GM18870 (cell line): ENCODE data around the gene MBD3.
"Not testable (repeated sequence)": the region's sequence is repeated elsewhere in the genome, so short reads cannot be mapped to it uniquely, and the experiment has no call there.

Experiments
- ATAC-seq: cut with Tn5 transposase; IDR thresholded peaks from one replicate; pipeline ENCODE4 v1.9.1; 2021; ENCODE audit warnings: moderate library complexity; ENCODE audit not compliant: unreplicated experiment

Gene MBD3

DNA sequence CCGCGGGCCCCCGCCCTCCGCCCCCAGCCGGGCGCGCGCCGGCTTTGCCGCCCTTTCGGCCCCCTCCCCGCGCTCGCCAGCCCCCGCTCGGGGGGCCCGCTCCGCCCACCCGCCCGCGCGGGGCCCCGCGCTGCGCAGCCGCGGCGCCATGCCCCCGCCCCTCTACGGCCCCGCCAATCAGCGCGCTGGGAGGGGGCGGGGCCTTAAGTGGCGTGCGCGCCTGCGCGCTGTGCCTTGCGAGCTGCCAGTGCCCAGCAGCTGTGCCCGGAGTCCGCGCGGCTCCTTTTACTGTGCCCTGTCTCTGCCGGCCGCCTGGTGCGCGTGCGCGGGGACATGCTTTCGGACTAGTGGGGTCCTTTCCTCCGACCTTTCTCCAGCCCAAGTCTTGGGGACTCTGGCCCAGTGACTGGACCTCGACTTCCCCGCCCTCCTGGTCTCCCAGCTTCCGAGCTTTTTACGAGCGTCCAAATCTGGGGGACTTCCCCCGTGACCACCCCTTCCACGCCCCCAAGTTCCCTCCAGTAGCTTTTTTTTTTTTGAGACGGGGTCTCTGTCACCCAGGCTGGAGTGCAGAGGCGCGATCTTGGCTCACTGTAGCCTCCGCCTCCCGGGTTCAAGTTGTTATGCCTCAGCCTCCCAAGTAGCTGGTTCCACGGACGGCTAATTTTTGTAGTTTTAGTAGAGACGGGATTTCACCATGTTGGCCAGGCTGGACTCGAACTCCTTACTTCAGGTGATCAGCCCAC is at the start of gene MBD3:
Gene MBD3 (minus strand): TSS at position 111 of the 746 bp plus-strand sequence. CDS start 234 bp downstream, outside the sequence.
- peak; percentile 23 for ATAC-seq

DNA sequence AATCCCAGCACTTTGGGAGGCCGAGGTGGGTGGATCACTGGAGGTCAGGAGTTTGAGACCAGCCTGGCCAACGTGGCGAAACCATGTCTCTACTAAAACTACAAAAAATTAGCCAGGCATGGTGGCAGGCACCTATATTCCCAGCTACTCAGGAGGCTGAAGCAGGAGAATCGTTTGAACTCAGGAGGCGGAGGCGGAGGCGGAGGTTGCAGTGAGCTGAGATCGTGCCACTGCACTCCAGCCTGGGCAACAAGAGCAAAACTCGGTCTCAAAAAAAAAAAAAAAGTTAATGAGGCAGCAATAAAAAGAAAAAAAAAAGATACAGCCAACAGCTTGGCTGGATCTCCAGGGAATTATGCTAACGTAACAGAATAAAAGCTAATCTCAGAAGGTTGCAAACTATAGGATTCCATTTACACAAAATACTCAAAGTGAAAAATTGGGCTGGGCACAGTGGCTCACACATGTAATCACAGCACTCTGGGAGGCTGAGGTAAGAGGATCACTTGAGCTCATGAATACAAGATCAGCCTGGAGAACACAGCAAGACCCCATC is 48.3 kb upstream of the MBD3 start:
- ATAC-seq = not testable (repeated sequence)

GRCh38 chr19:1636325-1637236 is 43.9 kb upstream of the MBD3 start:
- ATAC-seq = no peak

DNA sequence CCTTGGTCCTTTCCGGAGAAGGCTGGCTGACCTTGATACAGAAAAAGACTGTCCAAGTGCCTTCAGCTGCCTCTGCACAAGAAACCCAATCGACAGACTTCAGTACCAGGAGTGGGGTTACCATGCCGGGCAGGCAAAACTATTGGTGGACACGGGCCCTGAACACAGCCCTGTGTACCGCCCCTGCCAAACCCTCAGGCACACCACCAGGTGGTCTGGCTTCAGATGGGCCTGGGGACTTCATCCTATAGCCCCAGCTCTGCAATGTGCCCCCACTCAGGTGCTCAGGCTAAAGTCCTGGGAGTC is 42.2 kb upstream of the MBD3 start:
- no peak for ATAC-seq

DNA sequence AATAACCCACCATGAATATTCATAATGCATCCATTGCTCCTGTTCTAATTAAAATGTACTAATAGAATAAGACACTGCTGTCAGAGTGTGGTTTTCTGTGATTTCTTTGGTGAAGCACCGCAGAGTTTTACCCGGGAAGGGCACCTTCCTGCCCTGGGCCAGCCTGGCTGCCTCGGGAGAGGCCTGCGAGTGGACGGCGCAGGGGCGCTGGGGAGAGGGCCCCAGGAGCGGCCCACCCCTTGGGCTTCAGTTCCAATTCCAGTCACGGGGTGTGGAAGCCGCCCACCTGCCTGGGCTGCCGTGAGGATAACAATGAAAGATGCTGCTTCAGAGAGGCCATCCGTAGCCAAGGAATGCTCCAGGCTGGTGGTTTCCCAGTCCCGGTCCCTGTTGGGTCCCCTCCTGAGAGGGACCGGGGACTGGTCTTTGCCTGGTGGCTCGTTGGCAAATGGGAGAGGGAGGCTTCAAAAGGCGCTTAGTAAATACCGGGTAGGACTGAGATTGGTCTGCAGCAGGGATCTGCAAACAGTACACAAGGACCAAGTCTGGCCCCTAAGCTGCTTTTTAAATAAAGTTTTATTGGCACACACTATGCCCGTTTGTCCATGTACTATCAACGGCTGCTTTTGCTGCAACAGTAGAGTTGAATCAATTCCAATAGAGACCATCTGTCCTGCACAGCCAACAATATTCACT is 41.7 kb upstream of the MBD3 start:
- no peak for ATAC-seq

DNA sequence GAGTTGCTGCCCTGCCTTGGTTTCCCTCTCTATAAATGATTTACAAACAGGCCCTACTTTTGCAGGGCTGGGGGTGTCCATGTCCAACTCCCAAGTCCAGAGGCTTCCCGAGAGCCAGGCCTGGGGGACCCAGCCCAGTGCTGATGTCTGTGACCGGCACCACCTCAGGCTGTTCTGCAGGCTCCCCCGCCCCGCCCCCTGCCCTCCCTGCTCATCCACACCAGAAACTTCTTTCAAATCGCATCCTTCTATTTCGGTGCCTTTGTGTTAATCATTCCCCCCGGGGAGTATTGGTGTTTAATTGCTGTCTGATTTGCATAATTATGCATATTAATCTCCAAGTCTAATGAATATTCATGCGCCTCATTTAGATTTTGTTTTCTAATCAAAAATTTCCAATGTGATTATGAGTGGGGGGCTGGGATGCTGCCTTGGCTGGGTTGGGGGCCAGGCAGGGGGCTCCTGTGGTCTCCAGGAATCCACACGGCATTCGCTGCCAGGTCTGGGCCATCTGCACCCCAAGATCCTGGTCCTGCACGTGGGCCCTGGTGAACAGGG is 40.7 kb upstream of the MBD3 start:
- ATAC-seq = no peak

- no peak for ATAC-seq
These were observed 40.0 kb upstream of the MBD3 start for GRCh38 chr19:1632462-1633268.

DNA sequence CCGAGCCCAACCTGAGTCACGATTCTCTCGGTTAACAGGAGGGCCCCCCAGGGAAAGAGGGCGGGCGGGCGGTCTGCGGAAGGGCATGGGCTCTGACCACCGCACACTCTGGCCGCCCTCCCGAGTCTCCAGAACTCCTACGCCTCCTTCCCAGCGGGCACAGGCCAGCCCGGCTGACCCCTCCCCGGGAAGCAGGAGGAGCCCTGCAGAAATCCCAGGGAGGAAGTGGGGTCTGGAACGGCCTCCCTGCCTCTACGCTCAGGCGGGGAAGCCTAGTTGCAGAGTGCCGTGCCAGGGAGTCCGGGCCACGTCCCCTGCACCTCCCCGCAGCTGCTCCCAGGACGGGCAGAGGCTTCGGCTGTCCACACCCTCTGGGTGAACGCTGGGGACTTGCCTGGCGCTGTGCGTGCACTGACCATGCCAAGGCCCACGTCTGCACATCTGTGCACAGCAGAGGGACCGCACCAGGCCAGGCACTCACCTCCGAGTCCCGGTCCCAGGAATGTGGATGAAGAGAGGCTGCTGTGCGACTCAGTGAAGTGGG is 39.0 kb upstream of the MBD3 start:
- no peak for ATAC-seq

DNA sequence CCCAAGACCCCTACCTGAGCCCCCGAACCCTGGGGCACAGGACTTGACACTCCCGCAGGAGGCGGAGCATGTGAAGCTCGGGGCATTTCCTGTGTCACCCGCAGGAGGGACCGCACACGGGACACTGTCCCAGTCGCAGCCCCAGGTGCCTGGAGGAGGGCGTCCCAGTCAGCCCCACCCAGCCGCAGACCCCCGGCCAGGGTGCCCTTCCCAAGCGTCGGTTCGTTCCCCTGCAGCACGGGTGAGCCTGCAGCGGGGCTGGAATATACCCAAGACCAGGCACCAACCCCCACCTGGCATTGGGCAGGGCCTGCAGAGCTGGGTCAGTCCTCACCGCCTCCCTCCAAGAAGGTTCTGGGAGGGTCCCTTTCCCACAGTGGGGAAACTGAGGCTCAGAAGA is 38.1 kb upstream of the MBD3 start:
- ATAC-seq = no peak

GRCh38 chr19:1630012-1630411 is 37.3 kb upstream of the MBD3 start:
- ATAC-seq = no peak

DNA sequence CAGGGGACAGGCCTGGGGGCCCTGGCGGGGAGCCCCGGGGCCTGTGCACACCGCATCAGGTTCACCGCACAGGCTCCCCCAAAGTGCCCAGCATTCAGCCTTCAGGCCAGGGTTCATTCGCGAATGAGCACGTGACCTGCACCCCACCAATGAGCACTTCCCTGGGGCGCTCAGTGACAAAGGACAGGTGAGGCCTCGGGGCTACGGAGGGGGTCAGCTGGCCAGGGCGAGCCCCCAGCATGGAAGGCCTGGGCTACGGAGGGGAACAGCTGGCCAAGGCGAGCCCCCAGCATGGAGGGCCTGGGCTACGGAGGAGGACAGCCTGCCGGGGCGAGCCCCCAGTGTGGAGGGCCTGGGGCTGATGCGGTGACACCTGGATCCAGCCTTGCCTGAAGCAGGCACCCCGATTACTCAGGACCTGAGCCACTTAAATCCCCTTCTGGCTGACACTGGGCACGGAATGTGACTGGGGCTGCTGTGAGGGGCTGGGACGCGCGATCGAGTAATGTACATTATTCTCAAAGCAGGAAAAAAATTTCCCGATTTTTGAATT is 36.7 kb upstream of the MBD3 start:
- no peak for ATAC-seq

GRCh38 chr19:1627194-1627593 is 34.5 kb upstream of the MBD3 start:
- no peak for ATAC-seq

DNA sequence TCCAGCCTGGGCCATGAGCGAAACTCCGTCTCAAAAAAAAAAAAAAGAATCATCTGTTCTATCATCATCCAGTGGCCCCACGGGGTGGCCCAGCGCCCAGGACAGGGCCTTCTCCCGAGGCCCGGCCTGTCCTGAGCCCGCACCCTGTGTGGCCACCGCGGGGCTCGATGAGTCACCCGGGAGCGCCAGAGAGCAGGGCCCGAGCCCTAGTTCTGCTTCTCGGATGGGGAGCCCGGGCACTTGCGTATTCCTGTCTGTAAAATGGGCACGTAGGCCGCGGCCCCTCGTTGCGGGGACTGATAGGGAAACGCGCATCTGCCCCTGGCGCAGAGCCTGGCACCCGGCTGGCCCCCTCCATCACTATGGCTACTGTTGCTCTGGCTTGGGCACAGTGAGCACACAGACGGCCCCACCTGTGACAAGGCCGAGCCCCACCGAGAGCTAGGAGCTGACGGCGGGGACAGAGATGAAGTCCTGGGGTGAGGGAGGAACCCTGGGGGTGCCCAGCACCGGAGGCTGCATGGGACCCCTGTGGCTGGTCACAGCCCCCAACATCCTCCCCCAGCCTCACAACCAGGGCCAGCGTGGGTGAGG is 33.8 kb upstream of the MBD3 start:
- no peak for ATAC-seq

DNA sequence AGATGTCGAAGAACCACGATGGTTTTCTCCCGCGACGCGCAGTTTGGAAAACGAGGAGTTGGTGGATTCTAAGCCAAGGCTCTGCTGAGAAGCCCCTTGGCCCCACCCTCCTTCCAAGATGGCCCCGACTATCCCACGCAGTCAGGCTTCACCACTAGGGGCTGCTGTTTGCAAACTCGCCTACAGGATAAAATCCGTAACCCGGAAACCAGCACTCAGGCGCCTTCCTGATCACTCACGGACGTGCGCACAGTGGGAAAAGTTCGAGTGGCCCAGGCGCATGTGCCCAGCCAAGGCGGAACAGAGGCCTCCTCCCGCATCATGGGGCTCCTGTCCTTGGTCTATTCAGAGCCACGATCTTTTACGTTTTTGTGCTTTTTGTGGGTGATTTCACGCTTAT is 31.8 kb upstream of the MBD3 start:
- ATAC-seq = no peak

GRCh38 chr19:1622541-1622940 is 29.9 kb upstream of the MBD3 start:
- ATAC-seq = no peak

DNA sequence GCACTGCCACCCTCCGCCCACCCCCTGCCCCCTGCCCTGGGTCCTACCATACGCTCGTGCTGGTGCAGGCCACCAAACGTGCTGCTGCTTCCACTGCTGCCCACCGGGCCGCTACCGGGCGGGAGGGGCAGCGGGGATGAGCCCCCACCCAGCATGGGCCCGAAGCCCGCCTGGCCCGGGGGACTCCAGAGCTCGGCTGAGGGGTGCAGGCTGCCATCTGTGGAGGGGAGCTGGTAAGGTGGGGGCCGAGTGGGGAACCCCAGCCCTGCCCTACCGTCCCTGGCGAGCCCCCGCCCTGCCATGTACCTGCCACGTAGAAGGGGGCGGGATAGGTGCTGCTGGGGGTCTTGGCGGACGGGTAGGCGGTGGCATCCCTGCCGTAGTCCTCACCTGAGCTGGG is 29.3 kb upstream of the MBD3 start:
- ATAC-seq = no peak

DNA sequence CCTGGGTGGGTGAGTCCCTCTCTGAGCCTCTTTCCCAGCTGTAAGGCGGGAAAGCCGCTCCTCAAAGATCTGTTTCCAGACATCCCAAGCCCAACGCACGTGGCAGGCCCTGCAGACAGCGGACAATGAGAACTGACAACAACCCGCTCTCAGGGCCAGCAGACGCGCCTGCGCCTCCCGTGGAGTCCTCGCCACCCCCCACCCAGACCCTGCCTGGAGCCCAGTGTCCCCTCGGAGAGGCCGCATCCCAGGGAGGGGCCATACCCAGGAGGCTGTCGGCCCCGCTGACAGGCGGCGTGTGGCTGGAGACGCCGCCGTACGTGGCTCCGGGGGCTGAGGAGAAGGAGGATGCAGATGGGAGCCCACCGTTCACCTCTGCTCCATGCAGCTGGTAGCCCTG is 28.9 kb upstream of the MBD3 start:
- ATAC-seq = no peak

GRCh38 chr19:1621021-1621420 is 28.4 kb upstream of the MBD3 start:
- no peak for ATAC-seq

- ATAC-seq = no peak
These were observed 27.8 kb upstream of the MBD3 start for GRCh38 chr19:1620502-1620901.
